ENCODE data around the gene BIN2.

Gene BIN2

GRCh38 chr12:51330186-51330585, 6.2 kb upstream of the BIN2 start:
- no peak for TF ChIP-seq GATA3 (IDR thresholded peaks at IDR 0.05; ENCODE audit: low read depth, low read length)
- TF ChIP-seq GATA2 (IDR thresholded peaks at IDR 0.05; ENCODE audit: low read depth, low read length): no peak

- no peak for TF ChIP-seq GATA3 (IDR thresholded peaks at IDR 0.05; ENCODE audit: low read depth, low read length)
- TF ChIP-seq GATA2 (IDR thresholded peaks at IDR 0.05; ENCODE audit: low read depth, low read length): no peak
Observed at GRCh38 chr12:51329742-51330141, 5.8 kb upstream of the BIN2 start.

DNA sequence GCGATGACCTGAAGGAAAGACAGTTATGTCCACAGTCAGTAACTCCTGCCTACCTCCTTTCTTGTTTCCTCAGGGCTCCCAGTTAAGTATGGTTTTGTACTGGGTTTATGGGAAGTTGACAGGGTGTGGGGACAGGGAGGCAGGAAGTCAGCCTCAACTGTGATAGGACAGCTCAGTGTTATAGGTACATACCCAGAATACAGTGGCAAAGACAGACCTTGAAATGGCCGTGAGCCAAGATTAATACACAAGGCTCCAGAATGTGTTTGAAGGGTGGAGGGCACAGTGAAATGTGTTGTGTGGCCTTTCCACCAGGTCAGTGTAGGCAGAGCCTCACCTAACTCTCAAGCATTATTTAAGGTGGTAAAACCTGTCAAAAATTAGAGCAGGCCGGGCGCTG, 4.6 kb upstream of the BIN2 start:
- TF ChIP-seq GATA3 (IDR thresholded peaks at IDR 0.05; ENCODE audit: low read depth, low read length) (no peak), GATA2 (IDR thresholded peaks at IDR 0.05; ENCODE audit: low read depth, low read length) (no peak)

DNA sequence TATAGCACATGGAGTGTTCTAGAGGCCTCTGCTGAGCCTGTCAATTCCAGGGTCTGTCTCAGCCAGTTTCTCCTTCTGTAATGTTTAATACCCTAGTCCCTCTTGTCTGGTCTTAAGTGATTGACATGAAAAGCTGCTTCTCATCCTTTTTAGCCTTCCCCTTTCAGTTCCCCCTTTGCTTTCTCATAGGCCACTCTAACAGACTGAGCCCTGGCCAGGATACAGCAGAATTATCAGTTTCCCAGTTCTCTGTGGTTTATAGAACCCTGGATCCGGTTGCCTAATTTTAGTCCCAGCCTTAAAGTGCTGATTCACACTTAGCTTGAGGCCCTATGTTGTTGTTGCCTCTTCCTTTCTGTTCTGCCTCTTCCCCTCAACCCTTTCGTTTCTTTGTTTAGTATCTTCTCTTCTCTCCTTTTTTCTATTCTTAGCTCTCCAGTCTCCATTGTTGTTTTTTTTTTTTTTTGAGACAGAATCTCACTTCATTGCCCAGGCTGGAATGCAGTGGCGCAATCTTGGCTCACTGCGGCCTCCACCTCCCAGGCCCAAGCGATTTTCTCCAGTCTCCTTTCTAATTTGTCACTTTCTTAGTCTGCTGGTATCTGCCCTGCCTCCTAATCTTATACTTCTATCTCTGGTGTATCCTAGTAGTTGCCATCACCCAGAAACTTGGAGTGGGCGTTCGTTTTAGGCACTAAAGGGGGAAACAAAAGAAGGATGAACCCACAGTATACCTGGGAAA, 2.9 kb upstream of the BIN2 start:
- TF ChIP-seq GATA2 (IDR thresholded peaks at IDR 0.05; ENCODE audit: low read depth, low read length) (no peak), GATA3 (IDR thresholded peaks at IDR 0.05; ENCODE audit: low read depth, low read length) (no peak)

GRCh38 chr12:51324953-51325352, 979 bp upstream of the BIN2 start:
- TF ChIP-seq GATA3 (IDR thresholded peaks at IDR 0.05; ENCODE audit: low read depth, low read length) (no peak), GATA2 (IDR thresholded peaks at IDR 0.05; ENCODE audit: low read depth, low read length) (no peak)

- TF ChIP-seq GATA2 (IDR thresholded peaks at IDR 0.05; ENCODE audit: low read depth, low read length) (no peak), GATA3 (IDR thresholded peaks at IDR 0.05; ENCODE audit: low read depth, low read length) (no peak)
Observed at GRCh38 chr12:51323317-51323960, 535 bp downstream of the BIN2 start.

- TF ChIP-seq GATA3 (IDR thresholded peaks at IDR 0.05; ENCODE audit: low read depth, low read length): no peak
- no peak for TF ChIP-seq GATA2 (IDR thresholded peaks at IDR 0.05; ENCODE audit: low read depth, low read length)
Observed at GRCh38 chr12:51322452-51322851, 1.5 kb downstream of the BIN2 start.

DNA sequence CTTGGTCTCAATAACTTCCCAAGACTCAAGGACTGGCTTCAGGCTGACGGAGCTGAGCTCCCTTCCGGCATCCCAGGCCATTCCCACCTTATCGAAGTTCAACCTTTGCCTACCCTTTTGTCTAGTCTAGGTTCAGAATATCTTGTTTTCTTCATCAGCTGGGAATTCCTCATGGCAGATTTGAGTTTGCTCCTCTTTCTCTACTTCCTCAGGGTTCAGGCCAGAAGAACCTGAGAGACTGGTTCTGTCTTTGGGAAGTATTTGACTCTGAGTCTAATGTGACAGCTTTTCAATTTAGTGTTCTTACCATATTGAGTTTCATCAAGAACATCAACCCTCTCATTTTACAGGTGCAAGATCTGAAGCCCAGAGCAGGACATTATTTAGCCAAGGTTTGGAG, 2.1 kb downstream of the BIN2 start:
- TF ChIP-seq GATA2 (IDR thresholded peaks at IDR 0.05; ENCODE audit: low read depth, low read length): no peak
- no peak for TF ChIP-seq GATA3 (IDR thresholded peaks at IDR 0.05; ENCODE audit: low read depth, low read length)

DNA sequence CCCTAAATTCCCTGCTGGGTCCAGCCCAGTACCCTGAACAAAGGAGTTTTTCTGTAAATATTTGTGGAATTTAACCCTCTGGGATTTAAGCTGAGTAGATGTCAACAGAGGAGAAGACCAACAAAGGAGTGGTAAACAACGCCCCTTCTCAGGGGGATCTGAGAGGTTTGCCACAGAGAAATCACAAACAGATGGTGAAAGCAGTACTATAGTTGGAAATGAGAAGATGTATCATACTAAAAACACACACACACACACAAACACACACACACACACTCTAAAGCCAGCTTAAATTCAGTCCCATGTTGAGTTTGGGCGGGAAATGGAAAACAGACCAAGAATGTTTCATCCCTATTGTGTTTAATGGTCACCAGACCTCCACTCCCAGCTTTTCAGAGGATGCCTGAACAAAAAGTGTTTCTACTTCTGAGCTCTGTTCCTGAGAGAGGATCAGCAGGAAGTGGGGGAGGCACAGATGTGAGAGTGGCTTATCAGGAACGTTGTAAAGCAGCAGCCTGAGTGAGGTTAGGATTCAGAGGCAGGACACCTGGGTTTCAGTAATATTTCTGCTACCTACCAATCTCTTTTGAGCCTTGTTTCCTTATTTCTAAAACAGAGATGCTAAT, 3.2 kb downstream of the BIN2 start:
- no peak for TF ChIP-seq GATA3 (IDR thresholded peaks at IDR 0.05; ENCODE audit: low read depth, low read length)
- no peak for TF ChIP-seq GATA2 (IDR thresholded peaks at IDR 0.05; ENCODE audit: low read depth, low read length)

DNA sequence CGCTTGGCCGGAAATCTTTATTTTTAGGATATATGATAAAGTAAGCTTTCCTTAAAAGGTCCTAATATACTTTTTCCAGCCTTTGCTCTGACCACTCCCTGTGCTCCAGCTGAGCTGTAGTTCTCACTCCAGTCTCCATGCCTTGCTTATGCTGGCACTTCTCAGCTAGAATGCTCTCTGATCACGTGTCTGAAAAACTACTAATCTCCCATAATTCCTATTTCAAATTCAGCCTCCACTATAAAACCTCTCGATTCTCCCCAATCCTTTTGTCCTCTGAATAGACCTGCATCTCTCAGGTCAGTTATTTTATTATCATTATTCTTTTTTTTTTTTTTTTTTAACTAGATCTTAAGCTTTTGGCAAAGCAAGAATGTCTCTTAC, 3.7 kb downstream of the BIN2 start:
- TF ChIP-seq GATA2 (IDR thresholded peaks at IDR 0.05; ENCODE audit: low read depth, low read length) (no peak), GATA3 (IDR thresholded peaks at IDR 0.05; ENCODE audit: low read depth, low read length) (no peak)

- TF ChIP-seq GATA2 (IDR thresholded peaks at IDR 0.05; ENCODE audit: low read depth, low read length) (no peak), GATA3 (IDR thresholded peaks at IDR 0.05; ENCODE audit: low read depth, low read length) (no peak)
Observed at GRCh38 chr12:51318846-51319599, 5.0 kb downstream of the BIN2 start.

GRCh38 chr12:51311389-51311788, 12.6 kb downstream of the BIN2 start:
- TF ChIP-seq GATA3 (IDR thresholded peaks at IDR 0.05; ENCODE audit: low read depth, low read length): no peak
- TF ChIP-seq GATA2 (IDR thresholded peaks at IDR 0.05; ENCODE audit: low read depth, low read length): no peak

DNA sequence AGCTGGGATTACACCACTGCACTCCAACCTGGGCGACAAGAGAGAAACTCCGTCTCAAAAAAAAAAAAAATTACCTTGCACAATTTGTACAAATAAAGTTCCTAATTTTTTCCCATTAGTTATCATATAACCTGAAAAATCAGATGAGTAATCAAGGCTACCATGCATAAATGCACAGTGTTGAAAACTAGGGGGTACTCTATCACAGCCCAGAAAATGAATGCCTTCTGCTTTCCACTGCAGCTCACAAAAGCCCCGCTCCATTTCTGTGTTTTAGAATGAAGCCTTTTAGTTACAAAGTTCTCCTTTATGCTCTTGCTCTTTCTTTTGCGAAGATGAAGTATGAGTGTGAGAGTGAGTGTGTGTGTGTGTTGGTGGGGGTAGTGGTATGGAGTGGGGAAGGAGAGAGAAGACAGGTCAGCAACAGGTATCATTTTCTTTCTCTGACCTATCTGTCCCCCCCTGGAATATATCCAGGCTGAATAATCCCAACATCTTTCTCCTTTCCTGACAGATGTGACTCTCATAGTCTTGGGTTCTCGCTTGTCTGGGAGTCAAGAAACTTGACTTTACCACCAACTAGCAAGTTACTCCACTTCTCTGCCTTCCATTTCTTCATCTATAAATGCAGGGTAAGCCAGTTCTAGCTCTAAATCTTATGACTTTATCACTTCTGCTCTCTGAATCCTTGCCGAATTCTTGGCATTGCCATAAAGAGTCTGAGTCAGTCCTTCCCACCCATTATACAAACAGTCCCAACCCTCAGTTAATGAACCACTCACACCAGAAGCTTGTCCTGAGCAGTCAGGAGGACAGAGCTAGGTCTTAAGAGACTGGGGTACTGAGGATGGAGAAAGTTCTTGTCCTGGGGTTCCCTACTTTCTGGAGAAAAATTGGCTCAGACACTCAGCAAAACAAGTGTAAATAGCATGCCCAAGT, 16.1 kb downstream of the BIN2 start:
- no peak for TF ChIP-seq GATA2 (IDR thresholded peaks at IDR 0.05; ENCODE audit: low read depth, low read length)
- no peak for TF ChIP-seq GATA3 (IDR thresholded peaks at IDR 0.05; ENCODE audit: low read depth, low read length)
